Skin of body (tissue), 2 donors: ENCODE results near the gene NEK3. TPM values are rescaled to one million over a fixed set of nuclear protein-coding genes. Genes with fewer than 3 reads are reported as not detected.
A peak's percentile ranks its signal among the peaks of the same experiment; 100 is the strongest.
"Not testable (repeated sequence)": the region's sequence is repeated elsewhere in the genome, so short reads cannot be mapped to it uniquely, and the experiment has no call there.

Experiments used
- DNase-seq: peaks from one replicate; lab custom pipeline; 2025; lab: John Stamatoyannopoulos, UW
- total RNA-seq: library from RNA; depleted of rRNA; stranded (reverse); fragments of >200 nt; gene quantifications from one replicate; pipeline ENCODE4 v1.2.3, GENCODE V29; 2014

The NEK3 gene
- total RNA-seq, 1 donor from 2014 or later, result 10.6 TPM

DNA sequence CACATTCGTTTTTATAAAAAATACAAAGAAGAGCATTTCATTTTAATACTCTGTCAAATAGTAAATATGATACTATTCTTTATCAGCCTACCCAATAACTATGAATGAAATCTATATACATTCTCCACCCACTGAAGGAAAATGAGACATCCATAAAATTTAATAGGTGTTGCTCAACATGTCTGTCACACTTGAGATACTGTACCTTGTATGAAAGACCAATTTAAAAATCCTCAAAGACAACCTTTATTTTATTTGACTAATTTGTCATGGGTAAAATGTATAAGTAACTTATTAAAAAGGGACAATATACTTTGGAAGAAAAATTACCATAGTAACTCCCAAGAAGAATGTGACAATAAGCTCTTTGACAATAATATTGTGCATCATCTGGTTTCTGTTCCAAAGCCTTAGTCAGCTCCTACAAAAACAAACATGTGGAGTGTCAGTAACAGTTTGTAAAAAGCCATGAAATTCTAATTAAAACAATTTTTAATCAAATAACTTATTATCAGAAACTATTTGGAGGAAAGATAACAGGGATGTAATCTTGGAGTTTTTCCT lies 11.5 kb upstream of the NEK3 start:
- DNase-seq, result not testable (repeated sequence)

DNA sequence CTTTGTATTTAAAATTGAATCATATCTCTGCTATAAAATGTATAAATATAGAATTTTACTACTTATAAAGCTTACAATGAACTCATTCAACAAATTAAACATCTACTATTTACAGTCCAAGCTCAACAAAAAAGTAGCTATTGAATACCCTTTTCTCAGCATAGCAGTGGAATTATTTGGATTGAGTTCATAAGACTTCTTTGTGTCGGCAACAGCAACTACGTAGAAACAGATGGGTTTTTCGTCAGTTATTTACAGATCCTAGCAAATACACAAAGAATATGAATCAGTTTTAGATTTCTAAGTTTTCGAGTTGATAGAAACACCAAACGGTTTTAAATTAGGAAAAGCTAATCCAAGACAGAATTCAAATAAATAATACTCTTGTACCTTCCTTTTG lies 10.4 kb upstream of the NEK3 start:
- no peak for DNase-seq

DNA sequence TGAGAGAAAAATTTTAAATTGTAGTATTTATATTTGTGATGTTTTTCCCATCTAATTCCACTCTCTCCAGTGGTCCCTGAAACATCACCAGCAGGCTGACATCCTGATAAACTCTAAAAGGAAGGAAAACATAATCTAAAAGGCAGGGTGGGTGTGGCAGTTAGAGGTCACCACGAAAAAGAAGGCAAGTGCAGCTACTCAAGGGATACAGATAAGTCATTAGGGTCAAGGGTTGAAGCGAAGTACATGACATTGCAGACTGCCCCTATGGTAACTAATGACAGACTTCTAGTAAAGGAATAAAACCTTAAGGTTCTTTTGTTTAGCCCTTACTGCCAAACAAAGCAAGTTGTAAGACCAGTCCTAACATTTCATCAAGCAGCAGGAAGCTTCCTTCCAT lies 6.0 kb upstream of the NEK3 start:
- DNase-seq, result no peak

DNA sequence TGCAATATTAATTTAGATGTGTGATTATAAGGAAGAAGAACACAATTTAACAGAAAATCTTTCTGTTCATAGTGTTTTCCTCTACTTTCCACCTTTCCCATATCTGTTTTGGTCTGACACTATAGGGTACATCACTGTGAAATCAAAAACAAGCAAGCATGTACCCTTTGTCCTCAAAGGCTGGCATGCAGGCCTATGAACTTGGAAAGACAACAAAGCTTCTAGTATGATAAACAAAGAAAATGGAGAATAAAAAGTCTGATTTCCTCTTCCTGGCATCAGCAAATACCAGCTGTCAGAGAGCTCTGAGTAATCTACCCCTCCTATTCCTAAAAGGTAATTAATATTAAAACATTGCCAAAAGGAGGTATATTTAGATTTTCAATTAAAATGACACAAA lies 5.6 kb upstream of the NEK3 start:
- DNase-seq, result no peak

DNA sequence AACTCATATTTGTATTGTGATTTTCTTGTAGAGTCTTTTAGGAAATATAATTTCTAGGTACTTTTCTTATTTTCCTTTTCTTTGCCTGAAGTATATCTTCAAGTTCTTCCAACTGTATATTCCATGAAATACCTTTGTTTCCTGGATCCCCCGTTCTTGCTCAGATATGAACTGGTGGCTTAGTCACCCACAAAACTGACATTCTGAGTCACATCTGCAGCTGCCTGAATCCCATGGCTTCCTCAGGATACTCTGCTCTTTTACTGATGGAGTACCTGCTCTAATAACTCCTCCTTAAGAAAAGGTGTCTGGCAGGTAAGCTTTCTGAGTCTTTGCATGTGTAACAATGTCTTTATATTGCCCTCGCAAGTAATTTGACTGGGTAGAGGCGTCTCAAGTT lies 4.5 kb upstream of the NEK3 start:
- not testable (repeated sequence) for DNase-seq

DNA sequence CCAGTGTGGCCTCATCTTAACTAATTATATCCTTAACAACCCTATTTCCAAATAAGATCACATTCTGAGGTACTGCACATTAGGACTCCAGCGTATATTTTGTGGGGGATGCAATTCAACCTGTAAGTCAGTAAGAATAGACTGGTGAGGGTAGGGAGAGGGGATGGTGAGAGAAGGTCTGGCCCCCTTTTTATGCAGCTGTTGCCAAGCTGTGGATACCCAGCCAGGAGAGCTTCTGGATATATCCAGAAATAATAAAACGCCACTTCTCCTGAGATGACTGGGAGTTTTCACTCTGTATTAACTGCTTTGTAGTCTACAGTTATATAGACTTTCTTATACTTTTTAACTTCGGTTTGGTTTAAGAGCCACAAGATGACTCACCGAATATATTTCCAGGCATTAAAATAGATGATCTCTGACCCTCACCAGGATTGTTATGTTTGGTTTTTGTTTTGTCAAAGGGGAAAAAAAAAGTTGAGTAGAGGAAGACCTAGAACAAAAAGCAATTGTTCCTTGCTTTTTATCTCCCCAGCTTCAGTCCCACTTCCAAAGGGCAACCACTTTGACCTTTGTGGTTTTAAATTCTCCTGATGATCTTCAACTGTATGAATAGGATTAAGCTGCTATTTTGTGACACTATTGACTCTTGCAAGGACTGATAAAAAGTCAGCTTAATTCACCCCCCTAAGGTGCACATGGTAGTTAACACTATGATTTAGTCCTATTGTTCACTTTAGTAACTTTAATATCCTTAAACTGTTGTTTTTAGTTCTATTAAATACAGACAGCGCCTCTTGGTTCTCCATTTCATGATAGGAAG lies 3.1 kb upstream of the NEK3 start:
- no peak for DNase-seq

DNA sequence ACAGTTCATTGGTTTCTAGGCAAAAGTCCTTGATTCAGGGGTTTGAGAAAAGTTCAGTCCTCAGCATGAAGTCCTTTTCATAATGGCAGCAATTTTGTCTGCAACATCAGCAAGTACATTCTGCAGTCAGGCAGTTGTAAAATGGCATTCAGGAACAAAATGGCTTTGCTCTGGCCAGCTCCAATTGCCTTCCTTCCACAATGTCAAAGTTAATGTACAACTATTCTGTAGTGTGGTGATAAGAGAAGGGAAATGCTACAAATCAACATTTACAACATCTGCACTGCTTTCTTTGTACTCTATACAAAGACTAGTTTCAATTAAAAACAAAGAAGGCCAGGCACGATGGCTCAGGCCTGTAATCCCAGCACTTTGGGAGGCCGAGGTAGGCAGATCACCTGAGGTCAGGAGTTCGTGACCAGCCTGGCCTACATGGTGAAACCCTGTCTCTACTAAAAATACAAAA lies 1.8 kb upstream of the NEK3 start:
- no peak for DNase-seq

DNA sequence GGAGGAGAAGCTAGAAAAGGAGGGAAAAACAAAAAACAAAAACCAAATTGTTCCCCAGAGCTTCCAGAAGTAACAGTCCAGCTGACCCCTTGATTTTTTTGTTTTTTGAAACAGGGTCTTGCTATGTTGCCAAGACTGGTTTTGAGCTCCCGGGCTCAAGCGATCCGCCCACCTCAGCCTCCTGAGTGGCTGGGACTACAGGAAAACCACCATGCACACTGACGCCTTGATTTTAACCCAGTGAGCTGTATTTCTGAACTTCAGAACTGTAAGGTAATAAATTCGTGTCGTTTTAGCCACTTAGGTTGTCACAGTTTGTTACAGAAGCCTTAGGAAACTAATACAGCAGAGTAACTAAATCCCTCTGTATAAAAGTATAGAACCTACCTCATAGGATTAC lies 1.1 kb upstream of the NEK3 start:
- no peak for DNase-seq

DNA sequence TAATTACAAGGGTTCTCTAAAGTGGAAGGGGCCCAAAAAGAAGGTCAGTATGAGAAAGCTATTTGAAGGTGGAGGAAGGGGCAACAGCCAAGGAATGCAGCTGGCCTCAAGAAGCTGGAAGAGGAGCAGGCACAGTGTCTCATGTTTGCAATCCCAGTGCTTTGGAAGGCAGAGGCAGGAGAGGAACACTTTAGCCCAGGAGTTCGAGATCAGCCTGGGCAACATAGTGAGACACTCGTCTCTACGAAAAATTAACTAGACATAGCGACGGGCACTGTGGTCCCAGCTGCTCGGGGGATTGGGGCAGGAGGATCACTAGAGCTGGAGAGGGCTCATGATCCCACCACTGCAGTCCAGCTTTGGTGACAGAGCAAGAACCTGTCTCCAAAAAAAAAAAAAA lies 656 bp upstream of the NEK3 start:
- DNase-seq, result no peak

DNA sequence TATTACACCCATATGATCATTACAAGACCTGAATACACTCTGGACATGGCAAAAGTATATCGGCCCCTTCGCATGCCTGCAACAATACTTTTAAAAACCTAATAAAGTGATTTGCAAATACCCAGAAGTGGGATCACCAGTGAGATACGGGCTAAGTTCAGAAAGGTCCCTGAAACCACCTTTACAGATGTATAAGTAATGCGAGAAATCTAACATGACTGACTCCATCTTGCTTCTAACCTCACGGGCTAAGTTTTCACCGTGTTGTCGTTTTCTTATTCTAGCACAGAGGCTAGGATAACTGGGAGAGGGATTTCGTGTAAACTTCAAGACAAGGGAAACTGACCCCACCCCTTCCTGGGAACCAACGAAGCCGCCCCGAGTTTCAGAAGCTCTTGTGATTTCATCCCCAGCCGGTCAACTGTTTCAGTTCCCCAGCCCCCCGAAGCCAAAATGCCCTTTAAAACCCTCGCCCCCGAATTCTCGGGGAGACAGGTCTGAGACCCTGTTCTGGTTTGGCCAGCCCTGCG lies 703 bp downstream of the NEK3 start:
- no peak for DNase-seq

DNA sequence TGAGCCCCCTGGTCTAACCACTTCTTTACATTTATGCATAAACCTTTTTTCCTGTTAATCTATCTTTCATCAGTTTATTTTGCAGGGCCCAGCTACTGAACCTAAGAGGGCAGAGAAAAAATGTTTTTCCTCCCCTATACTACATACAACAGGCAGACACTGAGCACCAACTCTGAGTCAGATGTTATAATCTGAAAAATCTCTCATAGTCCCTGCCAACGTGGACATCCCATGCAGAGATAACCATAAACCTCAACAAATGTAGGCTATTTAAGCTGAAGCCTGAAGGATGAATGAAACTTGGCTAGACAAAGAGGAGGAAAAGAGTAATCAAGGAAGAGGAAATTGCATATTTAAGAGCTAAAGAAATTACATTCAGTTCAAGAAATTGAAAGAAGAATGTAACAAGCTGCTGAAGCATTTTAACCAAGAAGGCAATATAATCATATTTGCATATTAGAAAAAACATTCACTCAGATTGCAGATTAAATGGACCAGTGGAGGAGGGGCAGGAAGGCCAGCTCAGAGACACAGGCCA lies 2.6 kb downstream of the NEK3 start:
- DNase-seq, result no peak

DNA sequence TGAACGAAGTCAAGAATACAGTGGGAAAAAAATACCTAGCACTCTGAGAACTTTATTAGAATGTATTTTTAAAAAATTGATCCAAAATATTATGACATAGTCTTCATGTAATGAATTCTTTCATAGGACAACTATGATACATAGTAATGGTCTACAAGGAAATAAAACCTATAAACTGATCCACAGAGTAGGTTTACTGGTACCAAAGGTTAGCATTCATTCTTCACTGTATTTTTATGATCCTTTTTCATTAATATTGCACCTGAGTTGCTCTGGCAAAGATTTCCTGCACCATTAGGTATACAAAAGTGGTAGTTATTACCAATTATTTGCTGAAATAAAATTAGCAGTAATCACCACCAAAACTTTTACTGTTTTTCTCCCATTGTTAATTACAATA lies 4.2 kb downstream of the NEK3 start:
- DNase-seq, result no peak

DNA sequence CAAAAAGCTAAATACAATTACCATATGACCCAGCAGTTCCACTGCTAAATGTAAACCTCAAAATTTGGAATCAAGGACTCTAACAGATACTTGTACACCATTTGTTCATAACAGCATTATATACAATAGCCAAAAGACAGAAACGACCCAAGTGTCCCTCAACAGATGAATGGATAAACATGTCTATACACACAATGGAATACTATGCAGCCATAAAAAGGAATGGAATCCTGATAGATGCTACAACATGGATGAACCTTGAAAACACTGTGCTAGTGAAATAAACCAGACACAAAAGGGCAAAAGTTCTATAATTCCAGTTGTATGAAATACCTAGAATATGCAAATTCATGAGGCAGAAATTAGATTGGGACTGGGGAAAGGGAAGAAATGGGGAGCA lies 12.2 kb downstream of the NEK3 start:
- no peak for DNase-seq

DNA sequence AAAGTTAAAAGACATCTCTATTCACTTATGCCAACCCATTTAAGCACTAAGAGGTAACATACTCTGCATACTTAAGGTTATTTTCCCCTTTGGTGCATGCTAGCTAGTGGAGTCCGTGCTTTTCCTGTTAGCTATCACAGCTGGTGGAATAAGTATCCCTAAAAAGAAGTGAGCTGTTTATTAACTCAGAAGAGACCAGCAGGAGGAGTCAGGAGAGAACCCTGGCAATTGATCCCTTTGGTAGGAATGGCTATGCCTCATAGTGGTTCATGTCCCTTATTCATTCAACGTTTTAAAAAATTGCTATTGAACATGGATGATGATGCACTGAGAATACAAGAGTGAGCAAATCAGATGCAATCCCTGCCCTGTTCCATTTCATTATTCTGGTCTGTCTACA lies 18.1 kb downstream of the NEK3 start:
- DNase-seq, result no peak

DNA sequence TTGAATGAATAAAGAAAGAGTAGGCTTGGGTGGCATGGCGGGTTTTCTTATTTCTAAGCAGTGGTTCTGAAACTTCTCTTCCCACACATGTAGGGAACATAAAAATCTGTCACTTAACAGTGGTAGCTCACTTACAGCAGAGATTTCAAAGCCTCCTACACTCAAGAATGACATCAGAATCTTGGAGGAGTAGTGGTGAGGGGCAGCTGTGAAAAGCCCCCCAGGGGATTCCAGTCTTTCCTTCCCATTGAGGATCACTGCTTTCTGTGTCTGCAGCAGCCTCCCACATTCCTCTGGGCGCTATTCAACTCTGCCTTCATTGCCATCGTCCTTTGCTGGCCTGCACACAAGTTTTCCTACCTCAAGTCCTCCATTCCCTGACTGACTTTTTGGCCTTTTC lies 21.9 kb downstream of the NEK3 start:
- no peak for DNase-seq

DNA sequence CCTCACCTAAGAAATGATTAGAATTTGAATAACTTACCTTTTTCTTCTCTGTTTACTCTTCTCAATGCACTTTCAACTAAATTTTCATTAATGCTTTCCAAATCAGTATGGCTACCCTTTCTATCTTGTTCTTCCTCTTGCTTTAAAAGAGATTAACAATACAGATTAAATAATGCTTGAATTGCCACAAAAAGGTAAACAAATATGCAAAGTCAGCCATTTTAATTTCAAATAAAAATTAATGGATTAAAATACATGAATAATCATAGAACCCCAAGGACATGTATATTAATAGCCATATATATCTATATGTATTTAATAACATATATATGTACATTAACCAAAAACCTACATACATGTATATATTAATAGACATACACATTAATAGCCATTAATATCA lies 22.6 kb downstream of the NEK3 start:
- DNase-seq, result no peak

DNA sequence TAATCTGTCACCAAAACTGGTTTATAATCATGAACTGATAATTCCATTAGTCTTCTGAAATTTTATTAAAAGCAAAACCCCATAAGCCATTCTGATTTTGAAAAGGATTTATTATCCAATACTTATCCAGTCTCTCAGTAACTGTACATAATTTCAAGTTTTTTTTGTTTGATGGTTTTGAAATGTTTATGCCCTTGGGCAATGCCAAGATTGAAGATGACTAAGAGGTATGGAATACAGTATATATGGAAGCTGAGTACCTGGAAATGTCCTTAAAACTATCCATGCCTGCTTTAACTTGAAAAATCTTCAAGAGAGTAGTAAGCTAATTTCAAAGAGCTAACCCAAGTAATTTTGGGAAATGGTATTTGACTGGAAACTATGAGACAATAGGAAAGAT lies 28.8 kb downstream of the NEK3 start:
- DNase-seq, result no peak

DNA sequence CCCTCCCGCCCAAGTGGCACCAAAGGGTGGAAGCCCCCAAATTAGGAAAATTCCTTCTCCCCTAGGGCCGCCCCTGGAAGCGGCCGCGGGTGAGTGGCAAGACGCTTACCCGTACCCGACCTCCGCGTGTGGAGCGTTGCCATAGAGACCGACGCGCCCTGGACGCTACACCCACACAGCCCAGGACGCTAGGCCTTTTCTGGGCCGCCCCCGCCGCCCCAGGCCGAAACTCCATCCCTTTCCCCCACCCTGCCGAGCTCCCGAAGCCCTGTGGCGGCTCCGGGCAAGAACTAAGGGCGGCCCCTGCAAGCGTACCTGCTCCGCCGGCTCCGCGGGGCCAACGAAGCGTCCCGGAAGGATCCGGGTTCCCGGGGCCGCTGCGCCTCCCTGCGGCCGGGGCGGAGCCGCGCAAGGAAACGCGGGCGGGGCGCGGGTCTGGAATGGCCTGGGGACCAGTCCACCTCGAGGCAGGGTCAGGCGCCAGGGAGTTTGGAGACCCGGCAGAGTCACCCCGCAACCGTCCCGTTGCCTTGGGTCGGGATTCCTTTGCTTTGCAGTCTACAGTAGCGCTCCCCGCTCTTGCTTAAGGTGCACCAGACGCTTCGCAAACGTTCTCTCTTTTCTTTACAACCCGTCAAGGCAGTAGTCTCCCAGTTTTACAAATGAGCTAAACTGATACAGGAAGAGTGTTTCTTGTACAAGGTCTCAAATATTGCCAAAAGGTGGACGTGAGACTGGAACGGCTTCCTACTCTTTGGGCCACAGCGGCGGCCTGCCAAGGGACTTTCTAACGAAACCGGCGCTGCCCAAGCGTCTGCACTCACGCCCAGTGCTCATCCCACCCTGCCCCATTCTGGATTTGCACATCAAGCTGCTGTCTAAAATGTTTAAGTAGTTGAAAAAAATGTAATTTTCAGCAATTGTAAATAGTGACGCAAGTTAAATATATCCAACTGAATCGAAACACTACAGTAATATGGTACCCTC lies 30.4 kb downstream of the NEK3 start, which contains the start of gene NEK5:
Gene NEK5 (minus strand): TSS at position 360 of the 987 bp plus-strand sequence. CDS start 1,591 bp downstream, outside the sequence.
- DNase-seq, result peak; percentile 26

DNA sequence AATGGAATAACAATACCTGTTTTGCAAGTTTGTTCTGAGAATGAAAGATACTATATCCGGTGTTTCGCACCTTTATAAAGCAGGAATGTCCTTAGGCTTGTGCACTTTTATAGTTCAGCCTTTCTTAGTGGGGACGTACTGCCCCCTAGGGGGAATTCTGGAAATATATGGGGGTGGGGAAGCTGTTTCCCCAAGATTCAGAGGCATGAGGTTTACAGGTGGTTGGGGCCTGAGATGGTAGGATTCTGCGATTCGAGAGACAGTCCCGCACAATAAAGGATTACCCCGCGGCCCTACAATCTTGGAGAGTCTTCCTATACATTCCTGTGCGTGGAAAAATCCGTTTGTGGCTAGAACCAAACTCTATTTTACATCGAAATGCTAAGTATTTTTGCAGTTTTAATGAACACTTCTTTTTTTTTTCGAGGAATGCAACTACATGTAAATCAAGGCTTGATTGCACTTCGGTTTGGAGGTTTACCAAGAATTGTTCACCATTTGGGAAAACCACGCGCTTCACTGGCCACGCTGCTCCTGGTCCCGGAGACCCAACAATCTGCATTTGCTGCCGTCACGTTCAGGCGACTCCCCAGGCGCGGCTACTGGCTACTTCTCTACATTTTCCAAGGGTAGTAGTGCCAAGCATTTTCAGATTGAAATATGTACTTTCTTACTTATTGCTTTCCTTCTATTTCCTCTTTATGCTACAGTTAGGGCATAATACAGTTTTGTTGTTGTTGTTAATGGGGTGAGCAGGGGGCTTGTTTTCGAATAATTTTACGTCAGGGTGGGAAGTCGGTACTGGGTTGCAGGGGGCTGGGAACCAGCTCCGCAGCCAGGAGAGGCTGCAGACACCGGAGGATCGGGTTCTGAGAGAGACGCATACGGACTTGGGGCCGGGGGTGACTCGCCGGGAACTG lies 31.4 kb downstream of the NEK3 start:
- peak; percentile 52 for DNase-seq

DNA sequence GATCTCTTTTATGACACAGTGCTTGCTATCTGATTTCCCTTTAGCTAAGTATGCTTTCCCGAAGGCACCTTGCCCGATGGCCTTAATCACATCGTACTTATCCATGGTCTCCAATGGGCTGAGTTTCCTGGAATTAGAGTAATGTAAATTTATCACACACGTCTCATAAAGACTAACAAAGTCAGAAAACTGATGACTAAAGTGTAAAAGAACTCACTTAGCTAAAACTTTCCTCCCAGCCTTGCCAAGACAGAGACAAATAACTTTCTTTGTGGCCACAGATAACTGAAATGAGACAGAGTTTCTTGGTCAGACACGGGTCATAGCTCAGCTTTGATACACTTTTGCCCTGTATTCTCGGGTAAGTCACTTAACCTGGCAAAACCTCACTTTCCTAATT lies 32.0 kb downstream of the NEK3 start:
- no peak for DNase-seq
